Fibroblast of lung (primary cell): ENCODE results near the gene NAT16. TPM values are rescaled to one million over a fixed set of nuclear protein-coding genes. Genes with fewer than 3 reads are reported as not detected.

Experiments
- DNase-seq, 2 donors: peaks; one replicate each; pipeline versions ENCODE4 v3.0.0 to v3.0.0-alpha.2; 2010; ENCODE audit warnings: low read depth in 2 of 2
- H2AFZ ChIP-seq: 2 replicates; pipeline ENCODE4 v1.5.1; 2012; ENCODE audit warnings: low read length, control low read depth, inconsistent platforms
- H3K27ac ChIP-seq: 2 replicates; pipeline ENCODE4 v1.5.1; 2011; ENCODE audit warnings: low read length, control low read depth; ENCODE audit not compliant: insufficient read depth
- H3K27me3 ChIP-seq: 2 replicates; pipeline ENCODE4 v1.5.1; 2011; ENCODE audit warnings: mild to moderate bottlenecking, low read length; ENCODE audit not compliant: control insufficient read depth, insufficient read depth
- H3K36me3 ChIP-seq: 2 replicates; pipeline ENCODE4 v1.5.1; 2011; ENCODE audit warnings: low read length; ENCODE audit not compliant: control insufficient read depth, insufficient read depth
- H3K4me1 ChIP-seq: 2 replicates; pipeline ENCODE4 v1.5.1; 2011; ENCODE audit warnings: low read length; ENCODE audit not compliant: control insufficient read depth, insufficient read depth; ENCODE audit errors: extremely low read depth
- H3K4me2 ChIP-seq: 2 replicates; pipeline ENCODE4 v1.5.1; 2011; ENCODE audit warnings: low read length, control low read depth; ENCODE audit not compliant: insufficient read depth; ENCODE audit errors: extremely low read depth
- H3K4me3 ChIP-seq, 4 experiments: fragments of 200-600 bp in 1 of 4; sonication (generic) in 1 of 4; replicated peaks in 1 of 4; 2 replicates each; pipeline ENCODE4 v1.5.1; 2011 to 2016; ENCODE audit warnings: low read length in 4 of 4, low read depth in 3 of 4, mild to moderate bottlenecking in 3 of 4, control low read depth in 2 of 4, inconsistent platforms in 1 of 4, mixed read lengths in 1 of 4; ENCODE audit not compliant: insufficient read depth in 1 of 4; ENCODE audit errors: control extremely low read depth in 1 of 4
- H3K79me2 ChIP-seq: 2 replicates; pipeline ENCODE4 v1.5.1; 2012; ENCODE audit warnings: mild to moderate bottlenecking, low read length, inconsistent platforms; ENCODE audit not compliant: control insufficient read depth, insufficient read depth
- H3K9ac ChIP-seq: 2 replicates; pipeline ENCODE4 v1.5.1; 2011; ENCODE audit warnings: mild to moderate bottlenecking, low read length, control low read depth; ENCODE audit not compliant: insufficient read depth
- H3K9me3 ChIP-seq: 2 replicates; pipeline ENCODE4 v1.5.1; 2012; ENCODE audit warnings: low read depth, low read length; ENCODE audit not compliant: control insufficient read depth, insufficient read depth
- H4K20me1 ChIP-seq: 2 replicates; pipeline ENCODE4 v1.5.1; 2011; ENCODE audit warnings: low read length; ENCODE audit not compliant: control insufficient read depth, insufficient read depth; ENCODE audit errors: extremely low read depth
- CTCF ChIP-seq, 2 donors: IDR thresholded peaks in 1 of 2; conservative IDR thresholded peaks in 1 of 2; 1 replicate in 1 of 2; 2 replicates in 1 of 2; pipeline ENCODE4 v1.5.1; 2011 to 2012; ENCODE audit warnings: low read length in 2 of 2, control low read depth in 1 of 2, inconsistent platforms in 1 of 2, low read depth in 1 of 2, mild to moderate bottlenecking in 1 of 2
- EZH2 ChIP-seq: IDR thresholded peaks from 2 replicates; pipeline ENCODE4 v1.5.1; 2012; ENCODE audit warnings: low read length, control low read depth, mild to moderate bottlenecking; ENCODE audit errors: missing control alignments
- polyA plus RNA-seq, 2 donors: library from polyadenylated mRNA; depleted of rRNA in 1 of 2; stranded (reverse) in 1 of 2; unstranded in 1 of 2; fragments of >200 nt; gene quantifications; 2 replicates each; pipeline ENCODE4 v1.2.1, GENCODE V29; 2011 to 2012; ENCODE audit warnings: missing spikeins in 1 of 2
- total RNA-seq: library from RNA; depleted of rRNA; stranded (reverse); fragments of >200 nt; gene quantifications from 2 replicates; pipeline ENCODE4 v1.2.1, GENCODE V29; 2014

NAT16 gene
- total and polyA plus RNA-seq, 2 donors (not counting 1 experiment from before 2014, with no cell fraction given), result not detected

- Histone ChIP-seq H3K36me3 (peaks cover 4% of the 10 kb centered on the region), H3K9ac (no peak overlapping the region), H3K9me3 (no peaks in the 10 kb centered on the region), H3K4me3 (no peak overlapping the region), H3K79me2 (no peaks in the 10 kb centered on the region), H3K27ac (no peak overlapping the region), H3K4me1 (peaks cover 2% of the 10 kb centered on the region), H3K4me2 (no peak overlapping the region), H2AFZ (no peak overlapping the region), H3K27me3 (peaks cover 28% of the 10 kb centered on the region), H4K20me1 (no peaks in the 10 kb centered on the region)
- TF ChIP-seq EZH2 (no peak), CTCF (conservative IDR thresholded peaks at IDR 0.05 in 1 of 2, IDR thresholded peaks at IDR 0.05 in 1 of 2; ENCODE audit: low read depth in 1 of 2, low read length in 2 of 2) (no peak)
- DNase-seq, result no peak
Observed at GRCh38 chr7:101202603-101202918, 22.5 kb upstream of the NAT16 start.

GRCh38 chr7:101201695-101202602, 21.9 kb upstream of the NAT16 start:
- Histone ChIP-seq H3K36me3 (peaks cover 2% of the 10 kb centered on the region), H3K79me2 (no peaks in the 10 kb centered on the region), H3K9ac (peak overlapping the region; percentile 7), H3K4me3 (no peak overlapping the region), H3K27ac (no peak overlapping the region), H3K9me3 (no peaks in the 10 kb centered on the region), H3K4me1 (peaks cover 2% of the 10 kb centered on the region), H2AFZ (no peak overlapping the region), H4K20me1 (no peaks in the 10 kb centered on the region), H3K4me2 (no peak overlapping the region), H3K27me3 (peaks cover 28% of the 10 kb centered on the region)
- TF ChIP-seq CTCF (conservative IDR thresholded peaks at IDR 0.05 in 1 of 2, IDR thresholded peaks at IDR 0.05 in 1 of 2; ENCODE audit: low read depth in 1 of 2, low read length in 2 of 2) (no peak), EZH2 (peak; percentile 87)
- DNase-seq, result no peak

GRCh38 chr7:101200862-101201599, 20.9 kb upstream of the NAT16 start, which contains the start of gene MOGAT3:
Gene MOGAT3, minus strand, starts transcription at chr7:101201036. Its CDS starts 182 bp downstream, at chr7:101200854.
- H3K9ac ChIP-seq, result peak within 1 kb of the TSS; percentile 7
- no peak within 1 kb of the TSS for H3K27ac ChIP-seq
- no peaks in the 10 kb centered on the region for H3K79me2 ChIP-seq
- no peak within 1 kb of the TSS for H3K4me3 ChIP-seq
- H3K4me2 ChIP-seq, result no peak within 1 kb of the TSS
- DNase-seq, result no peak
- TF ChIP-seq EZH2, result peak; percentile 67
- TF ChIP-seq CTCF (conservative IDR thresholded peaks at IDR 0.05 in 1 of 2, IDR thresholded peaks at IDR 0.05 in 1 of 2; ENCODE audit: low read depth in 1 of 2, low read length in 2 of 2), result no peak
- no peaks in the 10 kb centered on the region for H3K36me3 ChIP-seq
- peaks cover 28% of the 10 kb centered on the region for H3K27me3 ChIP-seq
- H4K20me1 ChIP-seq, result no peaks in the 10 kb centered on the region
- H3K9me3 ChIP-seq, result no peaks in the 10 kb centered on the region
- H2AFZ ChIP-seq, result no peak within 1 kb of the TSS
- peaks cover 2% of the 10 kb centered on the region for H3K4me1 ChIP-seq
